Jurkat, Clone E6-1 (cell line): ENCODE measurements around the gene DIP2B.
"Not testable (repeated sequence)": the region's sequence is repeated elsewhere in the genome, so short reads cannot be mapped to it uniquely, and the experiment has no call there.

Source experiments
- DNase-seq: peaks from one replicate; pipeline ENCODE4 v3.0.0-alpha.2; 2011; ENCODE audit warnings: low read depth, low spot score
- H3K4me3 ChIP-seq: 2 replicates; pipeline ENCODE4 v1.5.1; 2011; ENCODE audit warnings: mild to moderate bottlenecking, low read length, control low read depth, moderate library complexity

Gene DIP2B

GRCh38 chr12:50734409-50735263, 229.9 kb downstream of the DIP2B start:
- H3K4me3 ChIP-seq: no peak overlapping the region
- peak; percentile 37 for DNase-seq

GRCh38 chr12:50739611-50740010, 234.8 kb downstream of the DIP2B start:
- no peak overlapping the region for H3K4me3 ChIP-seq
- DNase-seq: no peak

- no peak for DNase-seq
- no peak overlapping the region for H3K4me3 ChIP-seq
Observed at GRCh38 chr12:50740307-50740706, 235.5 kb downstream of the DIP2B start.

- no peak for DNase-seq
- no peak overlapping the region for H3K4me3 ChIP-seq
Observed at GRCh38 chr12:50742776-50743175, 238.0 kb downstream of the DIP2B start.

GRCh38 chr12:50745861-50746260, 241.1 kb downstream of the DIP2B start:
- no peak for DNase-seq
- H3K4me3 ChIP-seq: no peak overlapping the region

GRCh38 chr12:50746431-50746830, 241.6 kb downstream of the DIP2B start:
- H3K4me3 ChIP-seq: no peak overlapping the region
- no peak for DNase-seq

- no peak for DNase-seq
- H3K4me3 ChIP-seq: no peak overlapping the region
Observed at GRCh38 chr12:50747817-50748216, 243.0 kb downstream of the DIP2B start.

GRCh38 chr12:50749459-50749882, 244.7 kb downstream of the DIP2B start:
- no peak for DNase-seq
- H3K4me3 ChIP-seq: no peak overlapping the region

- DNase-seq: no peak
- no peak overlapping the region for H3K4me3 ChIP-seq
Observed at GRCh38 chr12:50750366-50750765, 245.6 kb downstream of the DIP2B start.

GRCh38 chr12:50751948-50752721, 247.3 kb downstream of the DIP2B start:
- H3K4me3 ChIP-seq: no peak overlapping the region
- DNase-seq: no peak

- no peak overlapping the region for H3K4me3 ChIP-seq
- DNase-seq: no peak
Observed at GRCh38 chr12:50753232-50753769, 248.5 kb downstream of the DIP2B start.

GRCh38 chr12:50763639-50764285, 259.0 kb downstream of the DIP2B start, which contains the start of gene ATF1:
Gene ATF1 (plus strand): TSS chr12:50764101. CDS start chr12:50780146, 16,045 bp downstream.
- H3K4me3 ChIP-seq: peak within 1 kb of the TSS; percentile 89
- peak; percentile 91 for DNase-seq

- peak overlapping the region; percentile 89 for H3K4me3 ChIP-seq
- peak; percentile 62 for DNase-seq
Observed at GRCh38 chr12:50764286-50765094, 259.7 kb downstream of the DIP2B start.

- DNase-seq: peak; percentile 51
- peak overlapping the region; percentile 89 for H3K4me3 ChIP-seq
Observed at GRCh38 chr12:50765095-50765911, 260.5 kb downstream of the DIP2B start.

GRCh38 chr12:50768391-50768790, 263.6 kb downstream of the DIP2B start:
- DNase-seq: no peak
- no peak overlapping the region for H3K4me3 ChIP-seq

- DNase-seq, H3K4me3 ChIP-seq: not testable (repeated sequence)
Observed at GRCh38 chr12:50768813-50769212, 264.0 kb downstream of the DIP2B start.

- no peak overlapping the region for H3K4me3 ChIP-seq
- no peak for DNase-seq
Observed at GRCh38 chr12:50771409-50771808, 266.6 kb downstream of the DIP2B start.

- H3K4me3 ChIP-seq: no peak overlapping the region
- DNase-seq: no peak
Observed at GRCh38 chr12:50772470-50772869, 267.7 kb downstream of the DIP2B start.
